ENCODE data around the gene MDH2. TPM values are rescaled to one million over a fixed set of nuclear protein-coding genes. Genes with fewer than 3 reads are reported as not detected.
A peak's percentile ranks its signal among the peaks of the same experiment; 100 is the strongest.
"Not testable (repeated sequence)": the region's sequence is repeated elsewhere in the genome, so short reads cannot be mapped to it uniquely, and the experiment has no call there.

The MDH2 gene
- total RNA-seq, 2 donors from 2014 or later = 226 to 284 TPM

DNA sequence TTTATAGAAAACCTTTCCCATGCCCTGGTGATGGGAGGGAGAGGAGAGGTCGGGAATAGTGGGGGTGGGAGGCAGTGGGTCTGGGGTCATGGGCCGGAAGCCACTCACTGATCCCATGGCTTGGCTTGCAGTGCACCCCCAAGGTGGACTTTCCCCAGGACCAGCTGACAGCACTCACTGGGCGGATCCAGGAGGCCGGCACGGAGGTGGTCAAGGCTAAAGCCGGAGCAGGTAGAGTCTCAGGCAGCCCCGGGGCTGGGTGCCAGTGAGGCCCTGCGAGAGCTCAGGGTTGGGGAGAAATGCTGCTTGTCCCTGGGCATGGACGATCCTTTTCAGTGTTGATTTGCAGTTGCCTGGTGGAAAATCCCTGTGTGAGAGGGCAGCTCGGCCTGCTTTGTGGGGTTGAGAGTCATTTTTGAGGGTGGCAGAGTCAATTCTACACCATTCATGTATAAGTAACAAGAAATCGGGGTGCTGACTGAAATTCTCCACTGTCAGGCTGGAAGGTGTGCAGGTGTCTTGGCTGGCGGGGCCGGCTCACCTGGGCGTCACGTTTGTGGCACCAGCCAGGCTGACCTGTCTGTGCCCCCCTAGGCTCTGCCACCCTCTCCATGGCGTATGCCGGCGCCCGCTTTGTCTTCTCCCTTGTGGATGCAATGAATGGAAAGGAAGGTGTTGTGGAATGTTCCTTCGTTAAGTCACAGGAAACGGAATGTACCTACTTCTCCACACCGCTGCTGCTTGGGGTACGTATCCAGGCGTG lies 16.5 kb downstream of the MDH2 start:
- ATAC-seq (no peak), DNase-seq (no peak)
- intact Hi-C loops (cut with DNase I, micrococcal nuclease) = no loop called here

DNA sequence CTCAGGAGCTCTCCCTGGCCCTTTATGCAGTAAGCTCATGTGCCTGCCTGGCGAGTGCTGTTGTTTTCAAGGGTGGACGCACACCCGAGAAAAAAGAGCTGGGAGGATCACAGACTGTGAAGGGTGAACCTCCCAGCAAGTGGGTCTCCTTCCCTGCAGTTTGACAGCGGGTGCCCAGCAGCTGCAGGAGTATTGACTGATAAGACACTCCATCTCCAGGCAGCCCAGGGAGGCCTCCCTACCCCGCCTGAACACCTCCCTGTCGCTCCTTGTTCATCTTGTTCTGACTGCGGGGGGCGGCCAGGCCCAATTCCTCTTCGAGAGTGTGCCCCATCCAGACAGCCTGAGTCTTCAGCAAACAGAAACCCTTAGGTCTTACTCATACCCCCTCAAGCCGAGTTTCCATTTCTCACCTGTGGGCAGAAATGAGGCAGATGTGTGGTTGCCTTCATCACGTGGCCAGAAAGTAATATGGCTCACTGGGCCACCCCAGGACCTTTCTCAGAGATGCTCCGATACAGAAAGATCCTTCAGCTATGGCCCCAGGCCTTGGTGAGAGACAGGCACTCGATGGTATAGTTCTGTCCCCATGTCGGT lies 17.2 kb downstream of the MDH2 start:
- DNase-seq = no peak
- intact Hi-C loops (cut with DNase I, micrococcal nuclease) = no loop called here
- ATAC-seq = no peak

DNA sequence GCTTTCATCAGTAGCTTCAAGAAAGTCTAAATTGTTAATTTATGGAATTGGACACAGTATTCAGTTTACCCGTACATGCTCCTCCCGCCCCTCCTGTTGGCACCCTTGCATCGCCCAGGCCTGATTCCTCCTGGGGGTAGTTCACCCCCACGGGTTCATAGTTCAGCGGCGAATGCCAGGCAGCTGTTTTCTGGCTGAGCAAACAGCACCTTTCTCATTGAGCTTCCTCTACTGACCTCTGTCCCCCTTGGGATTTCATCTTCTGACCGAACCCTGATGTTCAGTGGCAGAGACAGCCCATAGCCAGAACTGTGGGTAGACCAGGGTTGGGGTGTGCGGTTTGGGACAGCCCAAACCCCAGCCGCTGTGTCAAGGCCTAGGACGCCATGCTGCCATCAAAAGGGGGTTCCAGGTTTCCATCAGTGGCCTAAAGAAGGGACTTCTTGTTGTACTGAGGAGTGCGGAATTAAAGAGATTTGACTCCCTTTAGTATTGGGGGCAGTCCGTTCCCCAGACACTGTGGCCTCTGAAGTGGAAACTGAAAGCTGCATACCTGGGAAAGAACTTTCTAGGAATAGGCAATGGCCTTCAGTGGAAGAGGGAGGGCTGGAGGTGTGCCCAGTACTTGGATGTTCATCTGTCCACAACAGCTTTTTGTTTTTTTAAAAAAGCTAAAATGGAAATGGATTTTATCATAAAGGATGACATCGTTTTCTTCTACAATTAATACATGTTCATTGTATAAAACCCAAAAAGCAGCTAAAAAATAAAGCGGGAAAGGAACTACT lies 19.0 kb downstream of the MDH2 start:
- no peak for ATAC-seq
- no peak for DNase-seq
- intact Hi-C loops (cut with DNase I, micrococcal nuclease) = no loop called here

DNA sequence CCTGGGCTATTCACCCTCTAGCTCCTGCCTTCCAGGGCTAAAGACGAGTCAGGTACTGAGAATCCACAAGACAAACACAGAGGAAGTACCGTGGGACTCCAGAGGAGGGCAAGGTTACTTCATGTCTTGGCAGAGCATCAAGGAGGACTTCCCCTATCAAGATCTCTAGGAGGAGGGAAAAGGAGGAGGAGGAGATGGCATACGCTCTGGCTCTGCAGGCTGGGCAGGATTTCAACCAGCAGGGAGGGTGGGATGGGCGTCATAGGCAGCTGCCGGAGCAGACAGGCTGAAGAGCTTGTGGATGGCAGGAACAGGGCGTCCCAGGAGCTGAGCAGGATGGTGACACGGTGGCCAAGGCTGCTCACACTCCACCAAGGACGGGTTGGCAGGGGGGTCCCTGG lies 21.3 kb downstream of the MDH2 start:
- ATAC-seq (peak; percentile 95), DNase-seq (peak; percentile 47 to 79)
- intact Hi-C loops (cut with DNase I, micrococcal nuclease) = no loop called here

DNA sequence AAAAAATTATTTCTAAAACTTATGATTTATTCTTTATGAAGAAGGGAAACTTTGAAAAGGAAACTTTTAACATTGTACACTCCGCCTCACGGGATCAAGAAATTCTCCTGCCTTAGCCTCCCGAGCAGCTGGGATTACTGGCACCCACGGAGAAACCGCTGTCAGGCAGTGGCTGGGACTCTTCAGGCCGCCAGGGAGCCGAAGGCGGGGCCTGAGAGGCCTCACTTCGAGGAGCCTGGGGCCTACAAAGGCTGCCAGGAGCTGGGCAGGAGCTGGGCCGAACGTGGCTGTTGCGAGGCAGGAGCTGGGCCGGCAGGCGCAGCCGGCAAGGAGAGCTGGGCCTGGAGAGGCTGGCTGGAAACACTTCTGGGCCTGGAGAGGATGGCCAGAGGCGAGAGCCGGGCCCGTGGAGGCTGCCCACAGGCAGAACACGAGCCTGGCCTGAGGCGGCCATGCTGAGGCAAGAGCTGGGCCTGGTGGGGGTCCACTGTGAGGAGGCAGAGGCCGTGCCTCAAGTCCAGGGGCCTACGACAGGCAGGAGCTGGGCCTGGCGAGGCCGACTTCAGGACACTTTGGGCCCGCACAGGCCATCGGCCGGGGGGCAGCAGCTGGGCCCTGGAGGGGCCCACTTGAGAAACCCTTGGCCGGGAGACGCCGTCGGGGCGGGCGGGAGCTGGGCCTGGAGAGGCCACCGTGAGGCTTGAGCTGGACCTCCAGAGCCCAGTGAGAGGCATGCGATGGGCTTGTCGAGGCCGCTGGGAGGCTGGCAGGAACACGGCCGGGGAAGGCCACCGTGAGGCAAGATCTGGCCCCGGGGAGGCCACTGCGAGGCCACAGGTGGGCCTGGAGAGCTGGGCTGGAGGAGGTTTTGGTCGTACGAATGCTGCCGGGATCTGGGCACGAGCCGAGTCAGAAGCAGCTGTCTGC lies 23.7 kb downstream of the MDH2 start:
- peak; percentile 30 to 67 for DNase-seq
- no peak for ATAC-seq

DNA sequence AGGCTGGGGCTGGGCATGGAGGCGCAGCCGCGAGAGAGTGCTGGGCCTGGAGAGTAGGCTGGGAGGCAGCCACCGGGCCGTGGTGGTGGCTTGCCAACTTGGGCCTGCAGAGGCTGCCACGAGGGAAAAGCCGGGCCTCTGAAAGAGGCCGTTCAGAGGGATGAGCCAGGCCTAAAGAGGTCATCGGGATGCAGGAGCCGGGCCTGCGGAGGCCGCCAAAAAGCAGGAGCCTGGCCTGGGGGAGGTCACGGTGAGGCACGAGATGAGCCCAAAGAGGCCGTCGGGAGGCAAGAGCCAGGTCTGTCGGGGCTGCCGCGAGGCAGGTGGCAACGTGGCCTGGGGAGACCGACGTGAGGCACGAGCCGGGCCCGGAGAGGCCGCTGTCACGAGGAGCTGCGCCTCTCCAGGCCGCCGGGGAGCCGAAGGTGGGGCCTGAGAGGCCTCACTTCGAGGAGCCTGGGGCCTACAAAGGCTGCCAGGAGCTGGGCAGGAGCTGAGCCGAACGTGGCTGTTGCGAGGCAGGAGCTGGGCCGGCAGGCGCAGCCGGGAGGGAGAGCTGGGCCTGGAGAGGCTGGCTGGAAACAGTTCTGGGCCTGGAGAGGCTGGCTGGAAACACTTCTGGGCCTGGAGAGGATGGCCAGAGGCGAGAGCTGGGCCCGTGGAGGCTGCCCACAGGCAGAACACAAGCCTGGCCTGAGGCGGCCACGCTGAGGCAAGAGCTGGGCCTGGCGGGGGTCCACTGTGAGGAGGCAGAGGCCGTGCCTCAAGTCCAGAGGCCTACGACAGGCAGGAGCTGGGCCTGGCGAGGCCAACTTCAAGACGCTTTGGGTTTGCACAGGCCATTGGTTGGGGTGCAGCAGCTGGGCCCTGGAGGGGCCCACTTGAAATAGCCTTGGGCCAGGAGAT lies 24.6 kb downstream of the MDH2 start:
- intact Hi-C loops (cut with DNase I, micrococcal nuclease) = no loop called here

More for the DNA sequence above, 23.7 kb downstream of the MDH2 start:
- intact Hi-C loops (cut with DNase I, micrococcal nuclease) = no loop called here

DNA sequence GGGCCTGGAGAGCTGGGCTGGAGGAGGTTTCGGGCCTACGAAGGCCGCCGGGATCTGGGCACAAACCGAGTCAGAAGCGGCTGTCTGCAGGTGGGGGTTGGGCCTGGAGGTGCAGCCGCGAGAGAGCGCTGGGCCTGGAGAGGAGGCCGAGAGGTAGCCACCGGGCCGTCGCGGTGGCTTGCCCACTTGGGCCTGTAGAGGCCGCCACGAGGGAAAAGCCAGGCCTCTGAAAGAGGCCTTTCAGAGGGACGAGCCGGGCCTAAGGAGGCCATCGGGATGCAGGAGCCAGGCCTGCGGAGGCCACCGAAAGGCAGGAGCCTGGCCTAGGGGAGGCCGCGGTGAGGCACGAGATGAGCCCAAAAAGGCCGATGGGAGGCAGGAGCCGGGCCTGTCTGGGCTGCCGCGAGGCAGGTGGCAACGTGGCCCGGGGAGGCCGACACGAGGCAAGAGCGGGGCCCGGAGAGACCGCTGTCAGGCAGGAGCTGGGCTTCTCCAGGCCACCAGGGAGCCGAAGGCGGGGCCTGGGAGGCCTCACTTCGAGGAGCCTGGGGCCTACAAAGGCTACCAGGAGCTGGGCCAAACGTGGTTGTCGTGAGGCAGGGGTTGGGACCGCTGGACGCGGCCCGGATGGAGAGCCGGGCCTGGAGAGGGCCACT lies 25.6 kb downstream of the MDH2 start:
- intact Hi-C loops (cut with DNase I, micrococcal nuclease) = no loop called here
- no peak for DNase-seq
- no peak for ATAC-seq

More for the DNA sequence above, 24.6 kb downstream of the MDH2 start:
- DNase-seq = no peak
- ATAC-seq = no peak

DNA sequence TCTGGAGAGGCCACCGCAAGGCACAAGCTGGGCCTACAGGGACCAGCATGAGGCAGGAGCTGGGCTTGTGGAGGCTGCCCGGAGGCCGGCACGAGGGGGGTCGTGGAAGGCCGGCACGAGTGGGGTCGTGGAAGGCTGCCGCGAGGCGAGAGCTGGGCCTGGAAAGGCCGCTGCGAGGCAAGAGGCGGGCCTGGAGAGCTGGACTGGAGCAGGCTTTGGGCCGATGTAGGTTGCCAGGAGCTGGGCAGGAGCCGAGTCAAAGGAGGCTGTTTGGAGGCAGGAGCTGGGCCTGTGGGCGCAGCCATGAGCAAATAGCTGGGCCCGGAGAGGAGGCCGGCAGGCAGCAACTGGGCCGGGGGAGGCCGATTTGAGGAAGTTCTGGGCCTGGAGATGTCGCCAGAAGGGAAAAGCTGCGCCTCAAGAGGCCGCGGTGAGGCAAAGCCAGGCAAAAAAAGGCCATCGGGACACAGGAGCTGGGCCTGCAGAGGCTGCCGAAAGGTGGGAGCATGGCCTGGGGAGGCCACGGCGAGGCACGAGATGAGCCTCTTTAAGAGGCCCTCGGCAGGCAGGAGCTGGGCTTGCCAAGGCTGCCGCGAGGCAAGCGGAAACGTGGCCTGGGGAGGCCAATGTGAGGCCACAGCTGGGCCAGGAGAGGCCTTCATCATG lies 26.5 kb downstream of the MDH2 start:
- intact Hi-C loops (cut with DNase I, micrococcal nuclease) = no loop called here
- ATAC-seq = no peak
- no peak for DNase-seq

DNA sequence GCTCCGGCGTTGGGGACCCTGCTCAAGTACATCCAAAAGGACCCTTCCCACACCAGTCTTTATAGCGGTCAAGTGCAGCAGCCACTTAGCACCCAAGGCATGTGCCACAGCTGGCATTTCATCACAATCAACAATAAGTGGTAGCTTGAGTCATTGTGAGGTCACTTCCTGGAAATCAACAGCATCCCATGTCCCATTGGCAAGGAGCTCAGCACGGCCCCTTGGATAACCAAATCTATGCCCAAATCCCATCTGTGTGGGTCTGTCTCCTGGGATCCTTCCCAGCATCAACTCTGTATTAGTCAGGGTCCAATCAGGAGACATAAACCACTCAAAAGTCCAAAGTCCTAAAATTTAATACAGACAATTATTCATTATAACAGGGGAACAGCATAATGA lies 27.1 kb downstream of the MDH2 start:
- DNase-seq (no peak), ATAC-seq (no peak)
- intact Hi-C loops (cut with DNase I, micrococcal nuclease) = no loop called here

DNA sequence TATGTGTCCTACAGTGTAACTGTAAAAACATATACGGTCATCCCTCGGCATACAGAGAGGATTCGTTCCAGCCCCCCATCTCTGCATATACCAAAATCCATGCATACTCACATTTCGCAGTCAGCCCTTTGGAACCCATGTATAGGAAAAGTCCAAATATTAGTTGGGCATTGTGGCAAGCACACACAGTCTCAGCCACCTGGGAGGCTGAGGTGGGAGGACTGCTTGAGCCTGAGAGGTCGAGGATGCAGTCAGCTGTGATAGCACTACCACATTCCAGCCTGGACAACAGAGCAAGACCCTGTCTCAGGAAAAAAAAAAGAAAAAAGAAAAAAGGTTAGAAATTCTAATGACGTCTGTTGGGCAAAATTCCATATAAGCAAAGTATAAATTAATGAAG lies 29.1 kb downstream of the MDH2 start:
- DNase-seq = no peak
- intact Hi-C loops (cut with DNase I, micrococcal nuclease) = no loop called here
- no peak for ATAC-seq

DNA sequence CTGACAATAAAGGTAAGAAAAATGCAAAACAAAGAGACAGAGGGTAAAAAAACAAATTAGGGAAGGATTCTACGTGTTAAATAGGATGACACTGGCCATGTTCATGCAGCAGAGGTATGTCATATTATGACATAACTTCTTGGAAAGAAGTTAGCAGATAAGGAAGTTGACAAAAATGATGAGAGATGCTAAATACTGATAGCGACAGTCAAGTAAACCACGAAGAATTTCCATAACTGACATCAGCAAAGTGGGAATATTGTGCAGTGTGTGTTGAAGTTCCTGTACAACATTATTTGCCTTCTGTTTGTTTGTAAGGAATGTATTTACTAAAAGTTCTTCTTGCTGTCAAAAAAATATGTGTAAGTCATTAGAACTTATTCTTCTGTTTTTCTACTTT lies 29.5 kb downstream of the MDH2 start:
- intact Hi-C loops (cut with DNase I, micrococcal nuclease) = no loop called here
- no peak for ATAC-seq
- no peak for DNase-seq

DNA sequence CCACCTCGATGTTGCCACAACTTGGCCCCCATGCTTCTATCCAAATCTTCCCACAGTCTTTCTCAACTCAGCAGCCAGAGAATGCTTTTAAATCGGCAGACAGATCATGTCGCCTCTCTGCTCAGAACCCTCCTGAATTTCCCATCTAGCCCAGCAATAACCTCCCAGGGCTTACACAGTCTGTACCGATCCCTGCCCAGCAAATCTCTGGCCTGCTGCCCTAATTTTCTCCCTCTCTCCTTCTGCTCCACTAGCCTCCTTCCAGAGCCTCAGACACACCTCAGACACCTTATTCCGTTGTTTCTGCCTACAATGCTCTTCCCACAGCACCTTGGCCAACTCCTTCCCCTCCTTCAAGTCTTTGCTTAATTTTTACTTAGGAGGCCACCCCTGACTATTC lies 32.3 kb downstream of the MDH2 start:
- intact Hi-C loops (cut with DNase I, micrococcal nuclease) = no loop called here
- DNase-seq (no peak), ATAC-seq (no peak)

DNA sequence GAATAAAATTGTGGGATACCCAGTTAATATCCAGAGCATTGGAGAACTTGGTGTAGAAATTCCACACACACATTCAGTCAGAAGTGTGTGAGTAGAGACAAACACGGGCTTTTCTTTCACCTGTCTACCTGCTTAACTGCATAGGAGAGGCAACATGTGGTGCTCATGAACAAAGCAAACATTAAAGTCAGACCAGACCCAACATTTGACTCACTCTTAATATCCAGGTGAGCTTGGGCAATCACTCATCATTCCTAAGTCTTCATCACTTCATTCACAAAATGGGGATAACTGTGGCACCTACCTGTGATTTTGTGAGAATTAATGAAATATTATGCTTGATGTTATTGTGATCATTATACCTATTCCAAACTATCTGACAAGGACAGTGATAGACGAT lies 36.2 kb downstream of the MDH2 start:
- ATAC-seq; intact Hi-C loops (cut with DNase I, micrococcal nuclease); DNase-seq: not testable (repeated sequence)

DNA sequence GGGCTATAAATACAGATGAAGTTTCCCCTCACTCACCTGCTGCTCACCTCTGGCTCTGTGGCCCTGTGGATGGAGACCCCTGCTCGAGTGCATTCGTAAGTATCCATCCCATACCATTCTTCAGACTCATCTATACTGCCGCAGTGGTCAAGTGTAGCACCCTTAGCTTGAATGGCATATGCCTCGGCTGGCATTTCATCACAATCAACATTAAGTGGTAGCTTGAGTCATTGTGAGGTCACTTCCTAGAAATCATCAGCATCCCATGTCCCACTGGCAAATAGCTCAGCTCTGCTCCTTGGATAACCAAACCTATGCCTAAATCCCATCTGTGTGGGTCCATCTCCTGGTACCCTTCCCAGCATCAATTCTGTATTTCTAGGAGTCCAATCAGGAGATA lies 38.2 kb downstream of the MDH2 start:
- intact Hi-C loops (cut with DNase I, micrococcal nuclease) = no loop called here
- DNase-seq = no peak
- ATAC-seq = no peak

DNA sequence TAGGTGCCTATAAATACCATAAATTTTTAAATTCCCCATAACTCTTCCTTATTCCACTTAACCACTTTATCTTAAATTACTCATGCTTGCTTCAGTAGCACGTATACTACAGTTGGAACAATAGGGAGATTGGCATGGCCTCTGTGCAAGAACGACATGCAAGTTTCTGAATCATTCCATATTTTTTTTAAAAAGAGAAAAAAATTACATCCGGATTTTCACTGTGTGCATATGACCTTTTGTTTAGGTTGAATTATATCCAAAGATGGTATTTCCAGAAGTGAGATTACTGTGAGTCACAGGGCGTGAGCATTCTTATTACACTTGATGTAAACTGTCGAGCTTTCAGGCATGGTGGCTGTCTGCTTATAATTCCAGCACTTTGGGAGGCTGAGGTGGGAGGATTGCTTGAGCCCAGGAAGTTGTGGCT lies 39.5 kb downstream of the MDH2 start:
- DNase-seq; intact Hi-C loops (cut with DNase I, micrococcal nuclease): not testable (repeated sequence)
- ATAC-seq = peak; percentile 88

DNA sequence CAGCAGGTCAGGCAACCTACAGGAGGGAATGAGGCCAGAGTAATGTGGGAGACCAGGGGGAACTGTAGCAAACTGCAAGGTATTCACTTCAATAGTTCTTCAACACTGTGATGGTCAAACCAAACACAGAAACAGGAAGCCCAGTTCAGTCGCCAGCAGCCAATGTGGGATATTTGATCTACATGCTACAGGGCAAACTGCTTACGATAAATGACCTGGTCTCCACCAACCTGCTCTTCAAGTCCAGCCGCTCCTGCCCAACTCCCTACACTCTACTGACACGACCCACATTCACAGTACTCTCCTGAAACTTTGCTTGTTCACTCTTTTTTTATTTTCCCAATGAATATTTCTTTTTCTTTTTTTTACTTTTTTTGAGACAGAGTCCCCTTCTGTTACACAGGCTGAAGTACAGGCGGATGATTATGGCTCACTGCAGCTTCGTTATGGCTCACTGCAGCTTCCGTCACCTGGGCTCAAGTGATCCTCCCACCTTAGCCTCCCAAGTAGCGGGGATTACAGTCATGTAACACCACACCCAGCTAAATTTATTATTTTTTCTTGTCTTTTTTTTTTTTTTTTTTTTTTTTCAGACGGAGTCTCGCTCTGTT lies 42.1 kb downstream of the MDH2 start:
- no peak for DNase-seq
- no peak for ATAC-seq
- intact Hi-C loops (cut with DNase I, micrococcal nuclease) = no loop called here

DNA sequence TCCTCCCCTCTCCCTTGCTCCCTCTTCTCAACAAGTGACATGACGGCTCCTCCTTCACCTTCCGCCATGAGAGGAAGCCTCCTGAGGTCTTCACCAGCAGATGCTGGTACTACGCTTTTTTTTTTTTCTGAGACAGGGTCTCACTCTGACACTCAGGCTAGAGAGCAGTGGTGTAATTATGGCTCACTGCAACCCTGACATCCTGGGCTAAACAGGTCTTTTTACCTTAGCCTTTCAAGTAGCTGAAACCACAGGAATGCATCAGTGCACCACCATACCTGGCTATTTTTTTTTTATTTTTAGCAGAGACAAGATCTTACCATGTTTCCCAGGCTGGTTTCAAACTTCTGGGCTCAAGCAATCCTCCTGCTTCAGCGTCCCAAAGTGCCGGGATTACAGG lies 43.6 kb downstream of the MDH2 start:
- DNase-seq = no peak
- intact Hi-C loops (cut with DNase I, micrococcal nuclease) = no loop called here
- no peak for ATAC-seq

Data from left colon (tissue), 2 donors.